K562 (cell line): Measurements from ENCODE around the gene NRXN3. TPM values are rescaled to one million over a fixed set of nuclear protein-coding genes. Genes with fewer than 3 reads are reported as not detected.

Experiments used
- ATAC-seq: fragments of 200-7000 bp; cut with Tn5 transposase; 3 replicates; pipeline ENCODE4 v1.9.1; 2020; ENCODE audit warnings: moderate library complexity
- BruUV-seq: library from RNA; stranded (reverse); fragments of 400-500 nt; replicated peaks from 2 replicates; lab custom pipeline; 2021; lab: Mats Ljungman, UMichigan
- CTCF ChIA-PET: fragments of 300-600 bp; formaldehyde crosslinking; extraction: SDS; loops from one replicate; lab custom pipeline; 2021; ENCODE audit warnings: low intra/inter-chr PET ratio; lab: Yijun Ruan, JAX
- POLR2A ChIA-PET: fragments of 300-600, 350-650 bp; sonication (Branson Sonifier 250); formaldehyde crosslinking; extraction: SDS; loops from one replicate; lab custom pipeline; 2021; ENCODE audit warnings: antibody characterized with exemption, inconsistent platforms; lab: Yijun Ruan, JAX
- DNase-seq, 4 experiments: peaks; one replicate each; pipeline versions ENCODE4 v3.0.0 to v3.0.0-alpha.2; 2011 to 2018; ENCODE audit warnings: low spot score in 3 of 4, mixed read lengths in 3 of 4; ENCODE audit errors: extremely low read depth in 1 of 4
- FAIRE-seq: peaks from 2 replicates; lab custom pipeline; 2011; peaks lifted over from hg19 to GRCh38; lab: Jason Lieb, UNC
- H2AFZ ChIP-seq: 2 replicates; pipeline ENCODE4 v1.6.0; 2011; ENCODE audit warnings: low read depth, low read length, control low read depth, inconsistent platforms
- H3K27ac ChIP-seq: fragments of 200-600 bp; 3 replicates; pipeline ENCODE4 v1.8.0; 2011; ENCODE audit warnings: low read depth, mild to moderate bottlenecking, control low read depth, inconsistent platforms, low read length, moderate library complexity, mixed read lengths; ENCODE audit errors: extremely low read depth
- H3K27me3 ChIP-seq, 2 experiments: fragments of 300-600 bp in 1 of 2; 2 replicates in 1 of 2; 3 replicates in 1 of 2; pipeline versions ENCODE4 v1.6.0 to v1.8.0; 2011; ENCODE audit warnings: inconsistent platforms in 2 of 2, low read length in 2 of 2, mild to moderate bottlenecking in 1 of 2, mixed read lengths in 1 of 2, moderate library complexity in 1 of 2; ENCODE audit not compliant: control insufficient read depth in 2 of 2, insufficient read depth in 2 of 2
- H3K36me3 ChIP-seq: fragments of 300-600 bp; 3 replicates; pipeline ENCODE4 v1.8.0; 2011; ENCODE audit warnings: mild to moderate bottlenecking, low read length, inconsistent platforms; ENCODE audit not compliant: control insufficient read depth, insufficient read depth
- H3K4me1 ChIP-seq, 2 experiments: fragments of 200-600 bp in 1 of 2; replicated peaks in 1 of 2; 2 replicates in 1 of 2; 3 replicates in 1 of 2; pipeline versions ENCODE4 v1.5.1 to v1.8.0; 2011; ENCODE audit warnings: inconsistent platforms in 2 of 2, low read length in 2 of 2, mild to moderate bottlenecking in 1 of 2, mixed read lengths in 1 of 2, moderate library complexity in 1 of 2; ENCODE audit not compliant: control insufficient read depth in 2 of 2, insufficient read depth in 2 of 2
- H3K4me2 ChIP-seq: 2 replicates; pipeline ENCODE4 v1.6.1; 2011; ENCODE audit warnings: low read length, control low read depth, inconsistent platforms, mixed read lengths; ENCODE audit not compliant: insufficient read depth
- H3K4me3 ChIP-seq: fragments of 200-600 bp; sonication (generic), shearing (Covaris generic); 2 replicates; pipeline ENCODE4 v1.5.1; 2016; ENCODE audit warnings: control low read depth, inconsistent platforms
- H3K79me2 ChIP-seq: fragments of 200-600 bp; 3 replicates; pipeline ENCODE4 v1.8.0; 2011; ENCODE audit warnings: low read length, inconsistent platforms; ENCODE audit not compliant: control insufficient read depth, insufficient read depth
- H3K9ac ChIP-seq, 2 experiments: 2 replicates each; pipeline versions ENCODE4 v1.6.0 to v1.6.1; 2011; ENCODE audit warnings: low read depth in 2 of 2, low read length in 2 of 2, control low read depth in 1 of 2, inconsistent platforms in 1 of 2, mild to moderate bottlenecking in 1 of 2, mixed read lengths in 1 of 2; ENCODE audit not compliant: insufficient read depth in 1 of 2
- H3K9me1 ChIP-seq: one replicate; pipeline ENCODE4 v1.6.0; 2011; ENCODE audit warnings: inconsistent platforms, mild to moderate bottlenecking, low read length, moderate library complexity; ENCODE audit not compliant: control insufficient read depth, insufficient read depth
- H3K9me3 ChIP-seq: replicated peaks from 2 replicates; pipeline ENCODE4 v1.5.1; 2011; ENCODE audit warnings: low read depth, low read length, inconsistent platforms; ENCODE audit not compliant: control insufficient read depth, insufficient read depth
- H4K20me1 ChIP-seq: replicated peaks from 2 replicates; pipeline ENCODE4 v1.6.1; 2011; ENCODE audit warnings: low read length, inconsistent platforms, mixed read lengths; ENCODE audit not compliant: control insufficient read depth, insufficient read depth
- HNRNPLL ChIP-seq: fragments of 200-400 bp; formaldehyde crosslinking; IDR thresholded peaks from 2 replicates; pipeline ENCODE4 v1.6.1; 2017; ENCODE audit warnings: low read length, low read depth, mild to moderate bottlenecking; ENCODE audit not compliant: poor library complexity, severe bottlenecking
- ID3 ChIP-seq, 2 experiments: fragments of 250-450 bp in 1 of 2; fragments of 450-650 bp in 1 of 2; sonication (Bioruptor Pico) in 1 of 2; IDR thresholded peaks; 2 replicates each; pipeline versions ENCODE4 v1.6.1 to v1.8.0; 2016 to 2021; ENCODE audit warnings: mild to moderate bottlenecking in 2 of 2, moderate library complexity in 2 of 2, missing compliant biosample characterization in 1 of 2, missing genetic modification characterization in 1 of 2
- KAT7 ChIP-seq: sonication (generic); formaldehyde crosslinking; IDR thresholded peaks from 2 replicates; pipeline ENCODE4 v1.8.0; 2022; ENCODE audit warnings: missing genetic modification reagents, mild to moderate bottlenecking, borderline replicate concordance
- MAZ ChIP-seq, 2 experiments: fragments of 450-650 bp in 1 of 2; sonication (generic) in 1 of 2; formaldehyde crosslinking; IDR thresholded peaks in 1 of 2; conservative IDR thresholded peaks in 1 of 2; 2 replicates each; pipeline versions ENCODE4 v1.4.0 to v1.5.0; 2020; ENCODE audit warnings: mild to moderate bottlenecking in 1 of 2, missing genetic modification reagents in 1 of 2
- NCOA2 ChIP-seq, 2 experiments: fragments of 450-650 bp; IDR thresholded peaks; 2 replicates each; pipeline ENCODE4 v1.6.1; 2018; ENCODE audit warnings: mild to moderate bottlenecking in 2 of 2, moderate library complexity in 1 of 2; ENCODE audit not compliant: partially characterized antibody in 2 of 2
- NUFIP1 ChIP-seq: fragments of 450-650 bp; IDR thresholded peaks from 2 replicates; pipeline ENCODE4 v1.6.1; 2018; ENCODE audit not compliant: partially characterized antibody
- PATZ1 ChIP-seq: fragments of 250-450 bp; sonication (Bioruptor Pico); IDR thresholded peaks from 2 replicates; pipeline ENCODE4 v1.5.0; 2020; ENCODE audit warnings: mild to moderate bottlenecking, borderline replicate concordance
- TRIM28 ChIP-seq: fragments of 450-650 bp; IDR thresholded peaks from 2 replicates; pipeline ENCODE4 v1.6.1; 2017
- ZNF146 ChIP-seq: IDR thresholded peaks from one replicate; pipeline ENCODE4 v1.6.1; 2018; ENCODE audit warnings: missing compliant biosample characterization; ENCODE audit not compliant: unreplicated experiment
- WGBS: fragments of 100-300 bp; shearing (Covaris generic); methylation state at CpG from one replicate; pipeline ENCODE4 v1.1.6; 2016; ENCODE audit warnings: low coverage, mixed read lengths; ENCODE audit not compliant: insufficient coverage; ENCODE audit errors: missing lambda C conversion rate; 5-methylcytosine and 5-hydroxymethylcytosine counted together
- in situ Hi-C: fragments of 300-500 bp; cut with MboI; formaldehyde crosslinking; loops from 4 replicates; pipeline ENCODE4 v1.15.0; 2018; ENCODE audit warnings: inconsistent platforms, mixed read lengths
- intact Hi-C: fragments of 100-400 bp; cut with micrococcal nuclease; formaldehyde crosslinking; loops from 2 replicates; pipeline ENCODE4 v1.14.2; 2022
- polyA plus RNA-seq, 8 experiments: library from polyadenylated mRNA; depleted of rRNA in 4 of 8; stranded (reverse) in 5 of 8; unstranded in 3 of 8; fragments of >200 nt; fragmentation: Nextera tagmentation in 2 of 8; fragmentation: Illumina TruSeq in 1 of 8; extraction: Ambion mirVana in 2 of 8; extraction: Trizol in 1 of 8; gene quantifications; 2 replicates each; pipeline versions ENCODE4 v1.2.1 to v1.2.3, GENCODE V29; 2011 to 2014; ENCODE audit warnings: inconsistent platforms in 1 of 8, missing spikeins in 1 of 8
- total RNA-seq, 7 experiments: library from RNA; depleted of rRNA in 6 of 7; stranded (reverse); fragments of >200 nt in 6 of 7; fragmentation: Illumina TruSeq in 2 of 7; extraction: Trizol in 2 of 7; gene quantifications; 2 replicates each; pipeline versions ENCODE4 v1.2.1 to v1.2.3, GENCODE V29; 2011 to 2021; ENCODE audit warnings: low replicate concordance in 1 of 7

Gene NRXN3
- total and polyA plus RNA-seq, 9 of the 15 experiments (the other 6 are each of a cell fraction or from before 2014, with no cell fraction given): 0.09 TPM; not detected in 8

- Histone ChIP-seq H3K4me2 (no peak overlapping the region), H3K9me1 (no peaks in the 10 kb centered on the region), H2AFZ (no peak overlapping the region), H3K9ac (no peak overlapping the region), H3K9me3 (no peaks in the 10 kb centered on the region), H3K27ac (no peak overlapping the region), H3K4me3 (no peak overlapping the region), H3K27me3 (no peaks in the 10 kb centered on the region), H3K4me1 (no peaks in the 10 kb centered on the region), H4K20me1 (no peaks in the 10 kb centered on the region), H3K79me2 (no peaks in the 10 kb centered on the region), H3K36me3 (no peaks in the 10 kb centered on the region)
- in situ Hi-C loops: no loop called here
- WGBS: 0% methylated on average over 1 of the region's 1 CpG
- TF ChIP-seq NUFIP1 (no peak), PATZ1 (CRISPR knock-in tag) (no peak), MAZ (CRISPR knock-in tag; conservative IDR thresholded peaks at IDR 0.05 in 1 of 2, IDR thresholded peaks at IDR 0.05 in 1 of 2) (no peak), KAT7 (CRISPR knock-in tag) (no peak), TRIM28 (no peak), ID3 (CRISPR knock-in tag; IDR thresholded peaks at IDR 0.05) (no peak), ID3 (tag; IDR thresholded peaks at IDR 0.05) (no peak), HNRNPLL (no peak), ZNF146 (no peak), NCOA2 (IDR thresholded peaks at IDR 0.05; ENCODE audit: partially characterized antibody in 2 of 2) (no peak)
- ATAC-seq: no peak
- intact Hi-C loops: no loop called here
- DNase-seq: no peak
- no TSS peak for BruUV-seq
- CTCF ChIA-PET: no interaction called here
- POLR2A ChIA-PET: no interaction called here
- no peak for FAIRE-seq
Measured at GRCh38 chr14:78329371-78329770, 159.2 kb downstream of the NRXN3 start.
